ENCODE results near the gene SLC9B2.

DNA sequence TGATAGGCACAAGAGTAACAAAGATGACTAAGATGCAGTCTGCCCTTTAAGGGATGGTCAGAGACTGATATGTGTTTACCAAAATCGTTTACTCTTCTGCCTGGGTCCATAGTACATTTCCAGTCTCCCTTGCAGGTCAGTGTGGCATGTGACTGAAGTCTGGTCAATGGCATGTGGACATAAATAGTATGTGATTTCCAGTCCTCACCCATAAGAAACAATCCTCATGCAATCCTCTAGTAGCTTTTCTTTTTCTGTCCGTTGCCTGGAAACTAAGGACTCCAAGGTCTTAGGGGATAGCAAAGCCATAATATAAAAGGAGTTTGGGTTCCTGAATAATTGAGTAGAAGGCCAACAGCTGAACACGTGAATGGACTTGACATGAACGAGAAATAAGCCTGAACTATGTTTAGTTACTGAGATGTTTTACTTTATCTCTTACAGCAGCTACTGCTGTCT lies 1.1 kb downstream of the SLC9B2 start:
- TF ChIP-seq, protein P1, sequence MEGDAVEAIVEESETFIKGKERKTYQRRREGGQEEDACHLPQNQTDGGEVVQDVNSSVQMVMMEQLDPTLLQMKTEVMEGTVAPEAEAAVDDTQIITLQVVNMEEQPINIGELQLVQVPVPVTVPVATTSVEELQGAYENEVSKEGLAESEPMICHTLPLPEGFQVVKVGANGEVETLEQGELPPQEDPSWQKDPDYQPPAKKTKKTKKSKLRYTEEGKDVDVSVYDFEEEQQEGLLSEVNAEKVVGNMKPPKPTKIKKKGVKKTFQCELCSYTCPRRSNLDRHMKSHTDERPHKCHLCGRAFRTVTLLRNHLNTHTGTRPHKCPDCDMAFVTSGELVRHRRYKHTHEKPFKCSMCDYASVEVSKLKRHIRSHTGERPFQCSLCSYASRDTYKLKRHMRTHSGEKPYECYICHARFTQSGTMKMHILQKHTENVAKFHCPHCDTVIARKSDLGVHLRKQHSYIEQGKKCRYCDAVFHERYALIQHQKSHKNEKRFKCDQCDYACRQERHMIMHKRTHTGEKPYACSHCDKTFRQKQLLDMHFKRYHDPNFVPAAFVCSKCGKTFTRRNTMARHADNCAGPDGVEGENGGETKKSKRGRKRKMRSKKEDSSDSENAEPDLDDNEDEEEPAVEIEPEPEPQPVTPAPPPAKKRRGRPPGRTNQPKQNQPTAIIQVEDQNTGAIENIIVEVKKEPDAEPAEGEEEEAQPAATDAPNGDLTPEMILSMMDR (conservative IDR thresholded peaks at IDR 0.05): no peak
- TF ChIP-seq EZH2 (IDR thresholded peaks at IDR 0.05; ENCODE audit: low read depth): no peak

Measured in PC-9 (cell line).